Neural progenitor cell (in vitro differentiated cells): Measurements from ENCODE around the gene PSENEN.

Source experiments
- EZH2 ChIP-seq: fragments of 200-600 bp; sonication (generic); IDR thresholded peaks from 2 replicates; pipeline ENCODE4 v1.6.1; 2017; ENCODE audit warnings: antibody characterized with exemption, mild to moderate bottlenecking, moderate library complexity
- EZH2phosphoT487 ChIP-seq: fragments of 200-600 bp; sonication (generic); IDR thresholded peaks from 2 replicates; pipeline ENCODE4 v1.6.1; 2017; ENCODE audit warnings: antibody characterized with exemption
- TF ChIP-seq, protein P1 (sequence below): fragments of 200-600 bp; sonication (generic); IDR thresholded peaks from 2 replicates; pipeline ENCODE4 v1.5.1; 2017; ENCODE audit warnings: antibody characterized with exemption, mild to moderate bottlenecking

DNA sequence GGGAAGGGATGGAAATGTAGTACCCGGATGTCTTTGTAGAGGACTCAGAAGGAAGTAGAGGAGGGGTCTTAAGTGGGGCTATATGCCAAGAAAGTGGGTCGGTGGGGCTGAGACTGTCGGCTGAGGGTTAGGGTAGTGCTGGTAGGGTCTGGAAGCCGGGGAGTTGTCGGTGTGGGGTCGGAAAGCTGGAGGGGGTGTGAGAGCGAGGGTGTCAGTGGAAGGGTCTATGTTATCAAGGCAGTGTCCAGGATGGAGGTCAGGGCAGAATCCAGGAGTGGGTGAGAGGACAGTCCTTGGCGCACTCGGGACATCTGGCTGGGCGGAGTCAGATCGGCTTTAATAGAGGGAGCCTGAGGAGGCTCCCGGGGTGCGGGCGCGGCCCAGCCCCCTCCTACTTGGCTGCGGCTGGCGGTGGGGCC is 9.7 kb downstream of the PSENEN start:
- TF ChIP-seq, protein P1, sequence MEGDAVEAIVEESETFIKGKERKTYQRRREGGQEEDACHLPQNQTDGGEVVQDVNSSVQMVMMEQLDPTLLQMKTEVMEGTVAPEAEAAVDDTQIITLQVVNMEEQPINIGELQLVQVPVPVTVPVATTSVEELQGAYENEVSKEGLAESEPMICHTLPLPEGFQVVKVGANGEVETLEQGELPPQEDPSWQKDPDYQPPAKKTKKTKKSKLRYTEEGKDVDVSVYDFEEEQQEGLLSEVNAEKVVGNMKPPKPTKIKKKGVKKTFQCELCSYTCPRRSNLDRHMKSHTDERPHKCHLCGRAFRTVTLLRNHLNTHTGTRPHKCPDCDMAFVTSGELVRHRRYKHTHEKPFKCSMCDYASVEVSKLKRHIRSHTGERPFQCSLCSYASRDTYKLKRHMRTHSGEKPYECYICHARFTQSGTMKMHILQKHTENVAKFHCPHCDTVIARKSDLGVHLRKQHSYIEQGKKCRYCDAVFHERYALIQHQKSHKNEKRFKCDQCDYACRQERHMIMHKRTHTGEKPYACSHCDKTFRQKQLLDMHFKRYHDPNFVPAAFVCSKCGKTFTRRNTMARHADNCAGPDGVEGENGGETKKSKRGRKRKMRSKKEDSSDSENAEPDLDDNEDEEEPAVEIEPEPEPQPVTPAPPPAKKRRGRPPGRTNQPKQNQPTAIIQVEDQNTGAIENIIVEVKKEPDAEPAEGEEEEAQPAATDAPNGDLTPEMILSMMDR: no peak
- TF ChIP-seq EZH2 (no peak), EZH2phosphoT487 (no peak)
